Stomach (tissue), 9 donors: ENCODE results near the gene KCNQ4. TPM values are rescaled to one million over a fixed set of nuclear protein-coding genes. Genes with fewer than 3 reads are reported as not detected.

Source experiments
- DNase-seq, 2 donors: peaks; one replicate each; pipeline versions ENCODE4 v3.0.0 to v3.0.0-alpha.2; 2013 to 2019
- H3K27ac ChIP-seq, 5 donors: fragments of 200-600 bp in 4 of 5; sonication (generic) in 4 of 5; one replicate each; pipeline ENCODE4 v1.5.1; 2013 to 2019; ENCODE audit warnings: mild to moderate bottlenecking in 1 of 5, moderate library complexity in 1 of 5
- H3K27me3 ChIP-seq, 3 donors: fragments of 200-600 bp; sonication (generic); one replicate each; pipeline ENCODE4 v1.5.1; 2017 to 2019; ENCODE audit warnings: mixed run types in 1 of 3
- H3K36me3 ChIP-seq, 4 donors: fragments of 200-600 bp; sonication (generic); 1 replicate in 3 of 4; 2 replicates in 1 of 4; pipeline ENCODE4 v1.5.1; 2016 to 2019
- H3K4me1 ChIP-seq, 4 donors: fragments of 200-600 bp; sonication (generic); one replicate each; pipeline ENCODE4 v1.5.1; 2016 to 2019
- H3K4me3 ChIP-seq, 4 donors: fragments of 200-600 bp; sonication (generic) in 3 of 4; one replicate each; pipeline ENCODE4 v1.5.1; 2016 to 2019; ENCODE audit warnings: mild to moderate bottlenecking in 1 of 4
- H3K9me3 ChIP-seq, 4 donors: fragments of 200-600 bp; sonication (generic); one replicate each; pipeline ENCODE4 v1.5.1; 2016 to 2019
- EP300 ChIP-seq: sonication (generic); formaldehyde crosslinking; IDR thresholded peaks from one replicate; pipeline ENCODE4 v1.6.1; 2017; ENCODE audit warnings: antibody characterized with exemption
- POLR2A ChIP-seq, 4 donors: fragments of 450-650 bp; IDR thresholded peaks; one replicate each; pipeline ENCODE4 v1.6.1; 2016; ENCODE audit warnings: antibody characterized with exemption in 4 of 4, control low read depth in 2 of 4, mild to moderate bottlenecking in 1 of 4, moderate library complexity in 1 of 4
- POLR2AphosphoS5 ChIP-seq, 3 donors: sonication (generic); formaldehyde crosslinking; IDR thresholded peaks; one replicate each; pipeline ENCODE4 v1.6.1; 2016; ENCODE audit warnings: antibody characterized with exemption in 3 of 3
- WGBS, 5 donors: extraction: QIAGEN DNeasy Blood & Tissue Kit in 3 of 5; methylation state at CpG; one replicate each; pipeline versions ENCODE4 v1.1.5 to v1.1.7; 2013 to 2018; 5-methylcytosine and 5-hydroxymethylcytosine counted together
- intact Hi-C: fragments of 100-400 bp; cut with DNase I; formaldehyde crosslinking; loops from one replicate; pipeline ENCODE4 v1.15.1; 2023; ENCODE audit warnings: low total_unique reads
- polyA plus RNA-seq, 3 donors: library from polyadenylated mRNA; stranded (reverse); fragments of 200-250 nt; gene quantifications; one replicate each; pipeline ENCODE4 v1.2.3, GENCODE V29; 2013
- total RNA-seq, 5 donors: library from RNA; depleted of rRNA; stranded (reverse); fragments of >200 nt; gene quantifications; one replicate each; pipeline versions ENCODE4 v1.1.0 to v1.2.3, GENCODE V29; 2014 to 2016
- TF ChIP-seq, protein P1 (sequence below), 7 experiments: fragments of 450-650 bp in 4 of 7; fragments of 200-600 bp in 3 of 7; sonication (generic) in 3 of 7; IDR thresholded peaks; one replicate each; pipeline ENCODE4 v1.5.1; 2016 to 2019; ENCODE audit warnings: antibody characterized with exemption in 7 of 7, control low read depth in 2 of 7, mild to moderate bottlenecking in 1 of 7
- donor health status: healthy with polysubstance abuse.
- donor health status: Bipolar disorder and iron deficiency.
- donor health status: healthy.

Gene KCNQ4
- total and polyA plus RNA-seq, 8 donors = 0.31 to 7.6 (median 0.58) TPM; not detected in 1

- intact Hi-C loops = no loop called here
- peaks cover 0 to 19% (median 13%) of the 10 kb centered on the region in 4 donors for H3K9me3 ChIP-seq
- no peak overlapping the region for H3K27ac ChIP-seq
- no peak overlapping the region for H3K4me3 ChIP-seq
- no peaks in the 10 kb centered on the region for H3K27me3 ChIP-seq
- DNase-seq = no peak
- H3K4me1 ChIP-seq = peaks cover 0 to 13% (median 8%) of the 10 kb centered on the region in 4 donors
- H3K36me3 ChIP-seq = no peaks in the 10 kb centered on the region
- TF ChIP-seq, protein P1, sequence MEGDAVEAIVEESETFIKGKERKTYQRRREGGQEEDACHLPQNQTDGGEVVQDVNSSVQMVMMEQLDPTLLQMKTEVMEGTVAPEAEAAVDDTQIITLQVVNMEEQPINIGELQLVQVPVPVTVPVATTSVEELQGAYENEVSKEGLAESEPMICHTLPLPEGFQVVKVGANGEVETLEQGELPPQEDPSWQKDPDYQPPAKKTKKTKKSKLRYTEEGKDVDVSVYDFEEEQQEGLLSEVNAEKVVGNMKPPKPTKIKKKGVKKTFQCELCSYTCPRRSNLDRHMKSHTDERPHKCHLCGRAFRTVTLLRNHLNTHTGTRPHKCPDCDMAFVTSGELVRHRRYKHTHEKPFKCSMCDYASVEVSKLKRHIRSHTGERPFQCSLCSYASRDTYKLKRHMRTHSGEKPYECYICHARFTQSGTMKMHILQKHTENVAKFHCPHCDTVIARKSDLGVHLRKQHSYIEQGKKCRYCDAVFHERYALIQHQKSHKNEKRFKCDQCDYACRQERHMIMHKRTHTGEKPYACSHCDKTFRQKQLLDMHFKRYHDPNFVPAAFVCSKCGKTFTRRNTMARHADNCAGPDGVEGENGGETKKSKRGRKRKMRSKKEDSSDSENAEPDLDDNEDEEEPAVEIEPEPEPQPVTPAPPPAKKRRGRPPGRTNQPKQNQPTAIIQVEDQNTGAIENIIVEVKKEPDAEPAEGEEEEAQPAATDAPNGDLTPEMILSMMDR (IDR thresholded peaks at IDR 0.05) = no peak
- TF ChIP-seq EP300 (no peak), POLR2AphosphoS5 (IDR thresholded peaks at IDR 0.05) (no peak), POLR2A (IDR thresholded peaks at IDR 0.05) (no peak)
- 93 to 96% (median 95%) methylated on average over 7 of the region's 7 CpGs for WGBS, 5 donors
Measured at GRCh38 chr1:40873863-40874472, 90.4 kb downstream of the KCNQ4 start.

- Histone ChIP-seq H3K36me3 (no peaks in the 10 kb centered on the region), H3K4me1 (peaks cover 0 to 10% (median 6%) of the 10 kb centered on the region in 4 donors), H3K27me3 (peaks cover 0 to 6% (median 0%) of the 10 kb centered on the region in 3 donors), H3K27ac (peak overlapping the region in 2 of 5 donors; percentile 27 to 45), H3K9me3 (peaks cover 0 to 12% (median 10%) of the 10 kb centered on the region in 4 donors), H3K4me3 (no peak overlapping the region)
- TF ChIP-seq POLR2A (IDR thresholded peaks at IDR 0.05) = no peak
- DNase-seq = no peak
- intact Hi-C loops = no loop called here
- 87 to 96% (median 94%) methylated on average over 2 of the region's 2 CpGs for WGBS, 5 donors
Measured at GRCh38 chr1:40876436-40876761, 92.8 kb downstream of the KCNQ4 start.

GRCh38 chr1:40876891-40877290, 93.3 kb downstream of the KCNQ4 start:
- H3K4me3 ChIP-seq = no peak overlapping the region
- TF ChIP-seq POLR2AphosphoS5 (IDR thresholded peaks at IDR 0.05) (no peak), EP300 (no peak), POLR2A (IDR thresholded peaks at IDR 0.05) (no peak)
- TF ChIP-seq, protein P1 (IDR thresholded peaks at IDR 0.05) = no peak
- 85 to 94% (median 91%) methylated on average over 1 of the region's 1 CpG for WGBS, 5 donors

GRCh38 chr1:40877698-40878097, 94.1 kb downstream of the KCNQ4 start:
- Histone ChIP-seq H3K4me1 (peaks cover 0 to 10% (median 6%) of the 10 kb centered on the region in 4 donors), H3K27me3 (peaks cover 0 to 14% (median 0%) of the 10 kb centered on the region in 3 donors), H3K4me3 (no peak overlapping the region), H3K27ac (peak overlapping the region in 4 of 5 donors; percentile 22 to 54 (median 44)), H3K36me3 (no peaks in the 10 kb centered on the region), H3K9me3 (peaks cover 0 to 12% (median 10%) of the 10 kb centered on the region in 4 donors)
- intact Hi-C loops = no loop called here
- peak; percentile 44 to 68 for DNase-seq
- 13 to 35% (median 27%) methylated on average over 3 to 4 of the region's 4 CpGs for WGBS, 5 donors
- TF ChIP-seq POLR2AphosphoS5 (IDR thresholded peaks at IDR 0.05) (no peak), POLR2A (IDR thresholded peaks at IDR 0.05) (no peak), EP300 (no peak)
- TF ChIP-seq, protein P1 (IDR thresholded peaks at IDR 0.05) = no peak

More at GRCh38 chr1:40876891-40877290, 93.3 kb downstream of the KCNQ4 start:
- H3K36me3 ChIP-seq = no peaks in the 10 kb centered on the region
- H3K27ac ChIP-seq = peak overlapping the region in 3 of 5 donors; percentile 40 to 54 (median 47)
- H3K4me1 ChIP-seq = peaks cover 0 to 10% (median 6%) of the 10 kb centered on the region in 4 donors
- H3K27me3 ChIP-seq = peaks cover 0 to 8% (median 0%) of the 10 kb centered on the region in 3 donors
- intact Hi-C loops = no loop called here
- DNase-seq = no peak
- H3K9me3 ChIP-seq = peaks cover 0 to 12% (median 10%) of the 10 kb centered on the region in 4 donors

- WGBS, 5 donors = 93 to 98% (median 97%) methylated on average over 2 of the region's 2 CpGs
- H3K9me3 ChIP-seq = peaks cover 0 to 12% (median 10%) of the 10 kb centered on the region in 4 donors
- peaks cover 3 to 12% (median 8%) of the 10 kb centered on the region in 4 donors for H3K4me1 ChIP-seq
- H3K36me3 ChIP-seq = no peaks in the 10 kb centered on the region
- H3K4me3 ChIP-seq = no peak overlapping the region
- DNase-seq = no peak
- H3K27ac ChIP-seq = no peak overlapping the region
- intact Hi-C loops = no loop called here
- TF ChIP-seq POLR2AphosphoS5 (IDR thresholded peaks at IDR 0.05) = no peak
- peaks cover 0 to 26% (median 10%) of the 10 kb centered on the region in 3 donors for H3K27me3 ChIP-seq
Measured at GRCh38 chr1:40878906-40879305, 95.3 kb downstream of the KCNQ4 start.
